ENCODE measurements around the gene CAMKK2. TPM values are rescaled to one million over a fixed set of nuclear protein-coding genes. Genes with fewer than 3 reads are reported as not detected.

The CAMKK2 gene
- total RNA-seq, 1 donor, result 22.8 TPM

DNA sequence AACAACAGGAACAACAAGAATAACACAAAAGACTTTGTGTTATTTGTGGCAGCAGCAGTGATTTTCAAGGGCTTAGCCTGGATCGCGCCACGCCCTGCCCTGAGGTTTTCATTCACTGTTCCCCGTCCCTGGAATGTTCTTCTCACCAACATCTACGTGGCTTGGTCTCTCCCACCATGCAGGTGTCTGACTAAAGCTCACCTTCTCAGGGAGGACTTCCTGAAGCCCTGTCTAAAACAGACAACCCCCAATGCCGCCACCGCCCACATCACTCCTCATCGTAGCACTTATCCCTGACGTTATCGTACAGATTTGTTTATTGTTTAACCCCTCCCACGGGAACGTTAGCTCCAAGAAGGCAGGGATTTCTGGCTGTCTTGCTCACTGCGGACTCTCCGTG is 46.1 kb downstream of the CAMKK2 start:
- H3K79me2 ChIP-seq (ENCODE audit: insufficient read depth, low read length), result no peaks in the 10 kb centered on the region
- H3K36me3 ChIP-seq (ENCODE audit: insufficient read depth, low read length), result peaks cover 69% of the 10 kb centered on the region
- H3K4me3 ChIP-seq (ENCODE audit: insufficient read depth, low read length), result no peak overlapping the region
- H3K27ac ChIP-seq (ENCODE audit: low read depth, low read length), result no peak overlapping the region
- TF ChIP-seq, protein P1, sequence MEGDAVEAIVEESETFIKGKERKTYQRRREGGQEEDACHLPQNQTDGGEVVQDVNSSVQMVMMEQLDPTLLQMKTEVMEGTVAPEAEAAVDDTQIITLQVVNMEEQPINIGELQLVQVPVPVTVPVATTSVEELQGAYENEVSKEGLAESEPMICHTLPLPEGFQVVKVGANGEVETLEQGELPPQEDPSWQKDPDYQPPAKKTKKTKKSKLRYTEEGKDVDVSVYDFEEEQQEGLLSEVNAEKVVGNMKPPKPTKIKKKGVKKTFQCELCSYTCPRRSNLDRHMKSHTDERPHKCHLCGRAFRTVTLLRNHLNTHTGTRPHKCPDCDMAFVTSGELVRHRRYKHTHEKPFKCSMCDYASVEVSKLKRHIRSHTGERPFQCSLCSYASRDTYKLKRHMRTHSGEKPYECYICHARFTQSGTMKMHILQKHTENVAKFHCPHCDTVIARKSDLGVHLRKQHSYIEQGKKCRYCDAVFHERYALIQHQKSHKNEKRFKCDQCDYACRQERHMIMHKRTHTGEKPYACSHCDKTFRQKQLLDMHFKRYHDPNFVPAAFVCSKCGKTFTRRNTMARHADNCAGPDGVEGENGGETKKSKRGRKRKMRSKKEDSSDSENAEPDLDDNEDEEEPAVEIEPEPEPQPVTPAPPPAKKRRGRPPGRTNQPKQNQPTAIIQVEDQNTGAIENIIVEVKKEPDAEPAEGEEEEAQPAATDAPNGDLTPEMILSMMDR (IDR thresholded peaks at IDR 0.05; ENCODE audit: extremely low read depth, low read depth, low read length), result no peak
- no peaks in the 10 kb centered on the region for H4K20me1 ChIP-seq (ENCODE audit: insufficient read depth, low read length)
- H3K4me1 ChIP-seq (ENCODE audit: insufficient read depth, low read length), result no peaks in the 10 kb centered on the region
- no peaks in the 10 kb centered on the region for H3K27me3 ChIP-seq (ENCODE audit: insufficient read depth, low read length)
- H3K4me2 ChIP-seq (ENCODE audit: insufficient read depth, low read length), result no peak overlapping the region
- DNase-seq (ENCODE audit: insufficient read length, low spot score, missing footprints), result no peak
- no peak overlapping the region for H2AFZ ChIP-seq (ENCODE audit: low read length)
- no peaks in the 10 kb centered on the region for H3K9me3 ChIP-seq (ENCODE audit: low read depth, low read length)

DNA sequence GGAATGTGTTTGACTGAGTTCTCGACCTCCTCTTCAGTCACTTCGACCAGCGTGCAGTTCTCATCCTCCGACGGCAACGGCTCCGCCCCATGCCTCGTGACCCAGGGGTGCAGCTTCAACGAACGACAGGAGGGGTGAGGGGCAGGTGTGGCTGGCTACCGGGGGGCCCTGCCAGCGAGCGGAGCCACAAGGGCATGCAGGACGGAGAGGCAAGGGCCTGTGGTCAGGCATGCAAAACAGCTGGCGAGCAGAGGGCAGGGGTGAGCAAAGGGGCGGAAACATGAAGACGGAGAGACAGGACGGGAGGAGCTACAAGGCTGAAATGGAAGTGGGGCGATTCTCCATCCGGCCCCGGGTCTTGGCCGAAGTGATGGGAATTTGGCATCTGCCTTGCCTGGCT is 47.9 kb downstream of the CAMKK2 start:
- H3K9me3 ChIP-seq (ENCODE audit: low read depth, low read length), result no peaks in the 10 kb centered on the region
- no peak overlapping the region for H2AFZ ChIP-seq (ENCODE audit: low read length)
- H3K4me1 ChIP-seq (ENCODE audit: insufficient read depth, low read length), result no peaks in the 10 kb centered on the region
- no peaks in the 10 kb centered on the region for H4K20me1 ChIP-seq (ENCODE audit: insufficient read depth, low read length)
- H3K36me3 ChIP-seq (ENCODE audit: insufficient read depth, low read length), result peaks cover 59% of the 10 kb centered on the region
- TF ChIP-seq, protein P1 (IDR thresholded peaks at IDR 0.05; ENCODE audit: extremely low read depth, low read depth, low read length), result no peak
- H3K79me2 ChIP-seq (ENCODE audit: insufficient read depth, low read length), result no peaks in the 10 kb centered on the region
- DNase-seq (ENCODE audit: insufficient read length, low spot score, missing footprints), result no peak
- no peaks in the 10 kb centered on the region for H3K27me3 ChIP-seq (ENCODE audit: insufficient read depth, low read length)
- no peak overlapping the region for H3K4me3 ChIP-seq (ENCODE audit: insufficient read depth, low read length)
- no peak overlapping the region for H3K4me2 ChIP-seq (ENCODE audit: insufficient read depth, low read length)
- H3K27ac ChIP-seq (ENCODE audit: low read depth, low read length), result no peak overlapping the region

DNA sequence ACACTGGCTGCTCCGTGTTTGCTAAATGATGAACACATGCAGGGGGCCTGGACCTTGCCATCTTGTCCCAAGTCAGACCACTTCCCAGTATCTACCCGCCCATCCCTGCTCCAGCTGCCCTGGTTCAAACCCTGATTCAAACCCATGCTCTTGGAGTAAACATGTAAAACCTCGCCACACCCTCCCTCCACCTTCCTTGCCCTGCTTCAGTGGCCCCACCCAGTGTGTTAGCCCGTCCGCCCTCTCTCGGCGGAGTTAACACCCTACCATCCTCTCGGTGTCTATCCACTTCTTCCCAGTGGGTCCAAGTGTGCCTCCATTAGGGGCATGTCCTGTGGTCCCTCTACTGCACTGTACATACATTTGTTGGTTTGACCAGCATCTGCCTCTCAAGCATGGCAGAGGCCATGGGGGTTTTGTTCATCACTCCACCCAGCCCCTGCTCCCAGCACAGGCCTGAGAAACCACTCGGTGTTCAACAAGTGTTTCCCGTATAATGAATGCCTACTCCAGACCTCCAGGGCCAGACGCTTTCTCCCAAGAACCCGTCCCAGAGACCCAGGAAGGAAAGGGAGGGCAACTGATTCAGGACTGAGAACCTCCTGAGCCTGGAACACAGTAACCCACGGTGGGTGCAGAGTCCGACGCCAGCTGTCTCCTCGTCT is 49.5 kb downstream of the CAMKK2 start:
- Histone ChIP-seq H3K4me2 (ENCODE audit: insufficient read depth, low read length) (no peak overlapping the region), H3K79me2 (ENCODE audit: insufficient read depth, low read length) (no peaks in the 10 kb centered on the region), H3K27me3 (ENCODE audit: insufficient read depth, low read length) (no peaks in the 10 kb centered on the region), H3K9me3 (ENCODE audit: low read depth, low read length) (no peaks in the 10 kb centered on the region), H3K4me3 (ENCODE audit: insufficient read depth, low read length) (no peak overlapping the region), H2AFZ (ENCODE audit: low read length) (no peak overlapping the region), H3K4me1 (ENCODE audit: insufficient read depth, low read length) (no peaks in the 10 kb centered on the region), H3K27ac (ENCODE audit: low read depth, low read length) (no peak overlapping the region), H3K36me3 (ENCODE audit: insufficient read depth, low read length) (peaks cover 44% of the 10 kb centered on the region), H4K20me1 (ENCODE audit: insufficient read depth, low read length) (no peaks in the 10 kb centered on the region)
- DNase-seq (ENCODE audit: insufficient read length, low spot score, missing footprints), result no peak
- TF ChIP-seq, protein P1 (IDR thresholded peaks at IDR 0.05; ENCODE audit: extremely low read depth, low read depth, low read length), result no peak

DNA sequence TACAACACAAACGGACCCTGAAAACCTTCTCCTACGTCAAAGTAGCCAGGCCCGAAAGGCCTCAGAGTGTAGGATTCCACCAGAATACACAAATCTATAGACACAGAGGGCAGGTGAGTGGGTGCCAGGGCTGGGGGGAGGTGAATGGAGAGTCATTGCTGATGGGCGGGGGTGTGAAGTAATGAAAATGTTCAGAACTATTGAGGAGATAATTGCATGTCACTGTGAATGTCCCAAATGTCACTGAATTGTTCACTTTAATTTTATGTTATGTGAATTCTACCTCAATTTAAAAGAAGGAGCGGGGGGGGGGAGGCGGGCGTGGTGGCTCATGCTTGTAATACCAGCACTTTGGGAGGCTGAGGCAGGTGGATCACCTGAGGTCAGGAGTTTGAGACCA is 50.6 kb downstream of the CAMKK2 start:
- peaks cover 35% of the 10 kb centered on the region for H3K36me3 ChIP-seq (ENCODE audit: insufficient read depth, low read length)
- DNase-seq (ENCODE audit: insufficient read length, low spot score, missing footprints), result no peak
- TF ChIP-seq, protein P1 (IDR thresholded peaks at IDR 0.05; ENCODE audit: extremely low read depth, low read depth, low read length), result no peak
- peaks cover 3% of the 10 kb centered on the region for H3K4me1 ChIP-seq (ENCODE audit: insufficient read depth, low read length)
- no peaks in the 10 kb centered on the region for H3K79me2 ChIP-seq (ENCODE audit: insufficient read depth, low read length)
- no peak overlapping the region for H2AFZ ChIP-seq (ENCODE audit: low read length)
- no peak overlapping the region for H3K27ac ChIP-seq (ENCODE audit: low read depth, low read length)
- no peak overlapping the region for H3K4me2 ChIP-seq (ENCODE audit: insufficient read depth, low read length)
- no peaks in the 10 kb centered on the region for H4K20me1 ChIP-seq (ENCODE audit: insufficient read depth, low read length)
- H3K9me3 ChIP-seq (ENCODE audit: low read depth, low read length), result no peaks in the 10 kb centered on the region
- H3K27me3 ChIP-seq (ENCODE audit: insufficient read depth, low read length), result no peaks in the 10 kb centered on the region
- no peak overlapping the region for H3K4me3 ChIP-seq (ENCODE audit: insufficient read depth, low read length)
